22Rv1 (cell line): ENCODE data around the gene SORCS2.

ENCODE experiments used
- H3K27ac ChIP-seq: fragments of 450-650 bp; 2 replicates; pipeline ENCODE4 v1.5.1; 2017
- ZFX ChIP-seq: fragments of 450-650 bp; IDR thresholded peaks from 2 replicates; pipeline ENCODE4 v1.6.1; 2017; ENCODE audit warnings: antibody characterized with exemption, borderline replicate concordance
- TF ChIP-seq, protein P1 (sequence below): fragments of 450-650 bp; IDR thresholded peaks from 2 replicates; pipeline ENCODE4 v1.5.1; 2017; ENCODE audit warnings: mild to moderate bottlenecking

Gene SORCS2

DNA sequence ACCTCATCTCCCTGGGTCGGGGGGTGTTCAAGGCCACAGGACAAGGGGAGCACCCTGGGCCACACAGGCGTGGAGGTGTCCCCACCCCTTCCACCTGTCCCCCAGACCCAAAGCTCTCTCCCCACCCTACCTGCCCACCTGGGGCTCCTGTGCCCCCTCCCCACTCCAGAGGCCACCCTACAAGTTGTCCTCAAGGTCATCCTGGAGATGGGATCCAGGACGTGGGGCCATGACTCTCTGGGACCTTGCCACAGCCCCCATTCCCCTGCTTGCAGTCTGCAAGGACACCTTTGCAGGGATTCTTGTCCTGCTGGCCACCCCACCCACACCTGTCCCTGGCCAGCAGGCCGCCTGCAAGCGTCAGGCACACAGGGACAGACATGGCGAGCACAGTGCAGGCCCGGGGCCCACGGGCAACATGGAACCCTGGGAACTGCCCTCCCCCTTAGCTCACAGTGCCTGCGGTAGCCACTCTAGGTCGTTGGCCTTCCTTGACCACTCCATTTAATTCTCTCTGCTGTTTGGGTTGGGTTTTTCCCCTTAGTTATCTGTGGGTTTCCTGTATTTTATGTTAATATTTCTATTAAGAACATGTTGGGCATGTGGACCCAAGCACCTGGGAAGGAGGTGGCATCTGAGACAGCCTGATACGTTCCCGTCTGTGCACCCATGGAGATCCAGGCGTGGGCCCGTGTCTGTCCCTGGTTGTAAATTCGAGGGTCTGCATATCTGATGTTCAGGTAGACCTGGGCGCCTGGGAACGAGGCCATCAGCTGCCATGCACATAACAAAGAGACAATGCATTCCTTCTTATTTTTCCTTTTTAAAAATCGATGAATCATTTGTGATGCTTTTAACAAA lies 549.8 kb downstream of the SORCS2 start:
- TF ChIP-seq ZFX = no peak
- TF ChIP-seq, protein P1, sequence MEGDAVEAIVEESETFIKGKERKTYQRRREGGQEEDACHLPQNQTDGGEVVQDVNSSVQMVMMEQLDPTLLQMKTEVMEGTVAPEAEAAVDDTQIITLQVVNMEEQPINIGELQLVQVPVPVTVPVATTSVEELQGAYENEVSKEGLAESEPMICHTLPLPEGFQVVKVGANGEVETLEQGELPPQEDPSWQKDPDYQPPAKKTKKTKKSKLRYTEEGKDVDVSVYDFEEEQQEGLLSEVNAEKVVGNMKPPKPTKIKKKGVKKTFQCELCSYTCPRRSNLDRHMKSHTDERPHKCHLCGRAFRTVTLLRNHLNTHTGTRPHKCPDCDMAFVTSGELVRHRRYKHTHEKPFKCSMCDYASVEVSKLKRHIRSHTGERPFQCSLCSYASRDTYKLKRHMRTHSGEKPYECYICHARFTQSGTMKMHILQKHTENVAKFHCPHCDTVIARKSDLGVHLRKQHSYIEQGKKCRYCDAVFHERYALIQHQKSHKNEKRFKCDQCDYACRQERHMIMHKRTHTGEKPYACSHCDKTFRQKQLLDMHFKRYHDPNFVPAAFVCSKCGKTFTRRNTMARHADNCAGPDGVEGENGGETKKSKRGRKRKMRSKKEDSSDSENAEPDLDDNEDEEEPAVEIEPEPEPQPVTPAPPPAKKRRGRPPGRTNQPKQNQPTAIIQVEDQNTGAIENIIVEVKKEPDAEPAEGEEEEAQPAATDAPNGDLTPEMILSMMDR = no peak
- no peak overlapping the region for H3K27ac ChIP-seq

DNA sequence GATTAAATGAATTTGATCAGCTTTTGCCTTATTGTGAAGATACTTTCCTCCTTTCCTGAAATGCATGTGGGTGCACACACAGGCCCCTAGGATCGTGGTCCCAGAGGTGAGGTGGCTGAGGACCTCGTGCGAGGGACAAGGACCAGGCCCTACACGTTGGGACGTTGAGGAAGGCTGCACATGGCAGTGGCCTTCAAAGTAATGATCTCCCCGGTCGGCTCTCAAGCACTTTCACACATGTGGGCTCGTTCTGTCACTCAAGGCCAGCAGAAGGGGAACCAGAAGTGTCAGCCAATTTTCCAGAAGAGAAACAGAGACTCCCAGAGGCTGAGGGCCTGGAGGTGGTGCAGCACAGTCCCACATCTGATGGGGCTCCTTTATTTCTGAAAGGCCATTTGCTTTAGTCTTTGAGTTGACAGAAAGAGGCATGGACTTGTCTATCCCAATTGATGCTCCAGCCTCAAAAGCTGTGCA lies 550.5 kb downstream of the SORCS2 start:
- no peak for TF ChIP-seq ZFX
- TF ChIP-seq, protein P1 = no peak
- no peak overlapping the region for H3K27ac ChIP-seq

GRCh38 chr4:7744142-7744804 lies 551.9 kb downstream of the SORCS2 start:
- H3K27ac ChIP-seq = no peak overlapping the region
- TF ChIP-seq, protein P1 = no peak
- no peak for TF ChIP-seq ZFX

DNA sequence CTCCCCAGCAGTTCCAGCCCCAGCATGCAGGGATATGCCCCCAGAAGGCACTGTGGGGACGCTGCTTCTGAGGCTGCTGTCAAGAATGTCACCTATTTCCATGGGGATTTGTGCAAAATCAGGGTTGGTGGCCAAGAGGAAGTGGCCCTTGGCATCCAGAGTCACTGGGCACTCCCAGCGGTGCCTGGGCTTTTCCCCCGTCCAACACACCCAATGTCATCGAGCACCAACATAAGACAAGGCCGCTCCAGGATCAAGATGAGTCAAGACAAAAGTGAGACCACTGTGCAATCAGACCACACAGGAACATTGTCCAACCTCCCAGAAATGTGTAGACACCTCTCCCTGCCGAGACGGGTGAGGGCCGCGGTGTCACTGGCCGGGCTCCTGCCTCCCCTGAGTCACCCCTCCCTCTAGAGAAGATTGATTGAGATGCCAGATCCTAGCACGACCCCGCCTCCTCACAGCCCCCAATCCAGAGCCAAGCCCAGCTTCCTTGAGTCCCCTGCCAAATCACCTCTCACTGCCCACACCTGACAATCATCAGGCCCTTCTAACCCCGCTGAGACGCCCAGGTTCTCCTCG lies 553.1 kb downstream of the SORCS2 start:
- no peak overlapping the region for H3K27ac ChIP-seq
- TF ChIP-seq, protein P1 = no peak
- no peak for TF ChIP-seq ZFX

- no peak overlapping the region for H3K27ac ChIP-seq
- TF ChIP-seq, protein P1 = no peak
- no peak for TF ChIP-seq ZFX
Measured at GRCh38 chr4:7746351-7747061, 554.2 kb downstream of the SORCS2 start.

DNA sequence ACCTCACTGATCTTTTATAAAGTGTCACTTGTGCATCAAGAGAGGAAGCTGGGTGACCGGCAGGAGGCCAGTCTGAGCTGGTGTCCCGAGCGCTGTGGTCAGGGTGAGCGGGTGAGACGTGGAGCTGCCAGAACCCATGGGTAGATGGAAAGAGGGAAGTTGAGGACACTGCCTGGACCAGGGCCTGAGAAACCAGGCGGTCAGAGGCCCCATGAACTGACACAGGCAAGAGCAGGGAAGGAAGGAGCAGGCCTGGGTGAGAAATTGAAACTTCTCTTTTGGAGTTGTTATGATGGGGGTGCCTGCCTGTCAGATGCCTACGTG lies 554.7 kb downstream of the SORCS2 start:
- no peak overlapping the region for H3K27ac ChIP-seq
- TF ChIP-seq ZFX = no peak
- TF ChIP-seq, protein P1 = no peak

- no peak for TF ChIP-seq ZFX
- TF ChIP-seq, protein P1 = no peak
- no peak overlapping the region for H3K27ac ChIP-seq
Measured at GRCh38 chr4:7747566-7747965, 555.2 kb downstream of the SORCS2 start.
